Kidney (tissue), 14 donors: ENCODE measurements around the gene NKTR. TPM values are rescaled to one million over a fixed set of nuclear protein-coding genes. Genes with fewer than 3 reads are reported as not detected.

ENCODE experiments used
- DNase-seq, 5 donors: peaks; one replicate each; pipeline ENCODE4 v3.0.0-alpha.2; 2013 to 2020
- FAIRE-seq: peaks from 2 replicates; lab custom pipeline; 2012; peaks lifted over from hg19 to GRCh38; lab: Jason Lieb, UNC
- H3K27ac ChIP-seq, 2 donors: one replicate each; pipeline ENCODE4 v1.7.0; 2013; ENCODE audit warnings: low read depth in 2 of 2, low read length in 2 of 2, inconsistent platforms in 1 of 2
- H3K27me3 ChIP-seq: one replicate; pipeline ENCODE4 v1.7.1; 2013; ENCODE audit warnings: low read length, inconsistent platforms; ENCODE audit not compliant: control insufficient read depth, insufficient read depth
- H3K36me3 ChIP-seq, 3 donors: one replicate each; pipeline versions ENCODE4 v1.7.0 to v1.7.1; 2013; ENCODE audit warnings: low read length in 3 of 3, control low read depth in 1 of 3, inconsistent platforms in 1 of 3; ENCODE audit not compliant: insufficient read depth in 3 of 3, control insufficient read depth in 2 of 3
- H3K4me1 ChIP-seq, 3 donors: one replicate each; pipeline versions ENCODE4 v1.7.0 to v1.7.1; 2013; ENCODE audit warnings: low read length in 3 of 3, inconsistent platforms in 1 of 3, low read depth in 1 of 3; ENCODE audit not compliant: control insufficient read depth in 2 of 3, insufficient read depth in 2 of 3
- H3K4me3 ChIP-seq, 3 donors: one replicate each; pipeline versions ENCODE4 v1.7.0 to v1.8.1; 2013; ENCODE audit warnings: low read length in 3 of 3, control low read depth in 1 of 3, inconsistent platforms in 1 of 3
- H3K9ac ChIP-seq, 3 donors: one replicate each; pipeline versions ENCODE4 v1.7.0 to v1.7.1; 2013; ENCODE audit warnings: low read length in 3 of 3, control low read depth in 1 of 3, inconsistent platforms in 1 of 3
- H3K9me3 ChIP-seq, 3 donors: one replicate each; pipeline versions ENCODE4 v1.7.0 to v1.7.1; 2013; ENCODE audit warnings: low read length in 3 of 3, control low read depth in 1 of 3, inconsistent platforms in 1 of 3; ENCODE audit not compliant: control insufficient read depth in 2 of 3, insufficient read depth in 1 of 3
- intact Hi-C: fragments of 100-400 bp; cut with DNase I; formaldehyde crosslinking; loops from one replicate; pipeline ENCODE4 v1.11.1; 2022
- polyA plus RNA-seq: library from polyadenylated mRNA; stranded (reverse); fragments of 350-450 nt; fragmentation: Illumina TruSeq; extraction: RNeasy Lipid Tissue Mini Kit (QIAGEN cat#74804); gene quantifications from one replicate; pipeline ENCODE4 v1.2.3, GENCODE V29; 2014; ENCODE audit warnings: low read depth, low replicate concordance; ENCODE audit not compliant: insufficient read depth
- total RNA-seq: library from RNA; stranded (reverse); fragmentation: NEBNext Ultra II Directional; extraction: Animal tissue kit (Norgen Biotek cat#: 25700); gene quantifications from one replicate; pipeline ENCODE4 v1.2.1, GENCODE V29; 2021
- TF ChIP-seq, protein P1 (sequence below): IDR thresholded peaks from 3 replicates; pipeline ENCODE4 v1.5.1; 2012; ENCODE audit warnings: mild to moderate bottlenecking, moderate library complexity, borderline replicate concordance; ENCODE audit not compliant: insufficient read depth; ENCODE audit errors: extremely low read depth
- donor health status: control.
- donor health status: control.
- donor health status: control.
- donor health status: control.
- donor health status: control.
- donor health status: DM: yes; HTN: yes; CAD: no.
- donor health status: Normal renal cell carcinoma (clear cell type).

The NKTR gene
- total and polyA plus RNA-seq, 2 donors from 2014 or later, result 9.2 to 81.1 TPM

- peaks cover 0 to 8% (median 0%) of the 10 kb centered on the region in 3 donors for H3K4me1 ChIP-seq
- intact Hi-C loops, result no loop called here
- TF ChIP-seq, protein P1, sequence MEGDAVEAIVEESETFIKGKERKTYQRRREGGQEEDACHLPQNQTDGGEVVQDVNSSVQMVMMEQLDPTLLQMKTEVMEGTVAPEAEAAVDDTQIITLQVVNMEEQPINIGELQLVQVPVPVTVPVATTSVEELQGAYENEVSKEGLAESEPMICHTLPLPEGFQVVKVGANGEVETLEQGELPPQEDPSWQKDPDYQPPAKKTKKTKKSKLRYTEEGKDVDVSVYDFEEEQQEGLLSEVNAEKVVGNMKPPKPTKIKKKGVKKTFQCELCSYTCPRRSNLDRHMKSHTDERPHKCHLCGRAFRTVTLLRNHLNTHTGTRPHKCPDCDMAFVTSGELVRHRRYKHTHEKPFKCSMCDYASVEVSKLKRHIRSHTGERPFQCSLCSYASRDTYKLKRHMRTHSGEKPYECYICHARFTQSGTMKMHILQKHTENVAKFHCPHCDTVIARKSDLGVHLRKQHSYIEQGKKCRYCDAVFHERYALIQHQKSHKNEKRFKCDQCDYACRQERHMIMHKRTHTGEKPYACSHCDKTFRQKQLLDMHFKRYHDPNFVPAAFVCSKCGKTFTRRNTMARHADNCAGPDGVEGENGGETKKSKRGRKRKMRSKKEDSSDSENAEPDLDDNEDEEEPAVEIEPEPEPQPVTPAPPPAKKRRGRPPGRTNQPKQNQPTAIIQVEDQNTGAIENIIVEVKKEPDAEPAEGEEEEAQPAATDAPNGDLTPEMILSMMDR, result no peak
- peak overlapping the region; percentile 61 to 79 (median 63) for H3K9ac ChIP-seq
- H3K27me3 ChIP-seq, result no peaks in the 10 kb centered on the region
- H3K36me3 ChIP-seq, result peaks cover 0 to 2% (median 0%) of the 10 kb centered on the region in 3 donors
- H3K27ac ChIP-seq, result peak overlapping the region; percentile 85 to 88
- DNase-seq, result no peak
- no peak for FAIRE-seq
- no peaks in the 10 kb centered on the region for H3K9me3 ChIP-seq
- H3K4me3 ChIP-seq, result peak overlapping the region; percentile 80 to 87 (median 87)
Observed at GRCh38 chr3:42582474-42583070, 17.9 kb upstream of the NKTR start.

DNA sequence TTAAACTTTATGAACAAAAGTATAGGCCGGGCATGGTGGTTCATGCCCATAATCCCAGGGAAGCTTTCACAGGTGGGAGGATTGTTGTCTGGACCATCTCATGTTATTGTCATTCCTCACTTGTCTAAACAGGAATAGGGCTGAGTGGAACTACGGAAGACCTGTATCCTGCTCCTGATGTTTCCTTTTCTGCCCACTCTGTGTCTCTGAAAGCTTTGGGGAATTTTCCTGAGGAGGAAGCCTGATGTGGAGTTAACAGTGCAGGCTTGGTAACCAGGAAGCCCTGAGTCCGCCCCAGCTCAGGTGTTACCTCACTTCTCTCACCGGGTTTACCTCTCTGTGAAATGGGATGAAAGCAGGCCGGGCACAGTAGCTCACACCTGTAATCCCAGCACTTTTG, 11.9 kb upstream of the NKTR start:
- Histone ChIP-seq H3K27ac (no peak overlapping the region), H3K27me3 (no peaks in the 10 kb centered on the region), H3K36me3 (no peaks in the 10 kb centered on the region), H3K9me3 (no peaks in the 10 kb centered on the region), H3K9ac (no peak overlapping the region), H3K4me3 (no peak overlapping the region), H3K4me1 (peaks cover 2 to 6% (median 5%) of the 10 kb centered on the region in 3 donors)
- TF ChIP-seq, protein P1, result no peak
- intact Hi-C loops, result no loop called here
- no peak for DNase-seq
- no peak for FAIRE-seq

DNA sequence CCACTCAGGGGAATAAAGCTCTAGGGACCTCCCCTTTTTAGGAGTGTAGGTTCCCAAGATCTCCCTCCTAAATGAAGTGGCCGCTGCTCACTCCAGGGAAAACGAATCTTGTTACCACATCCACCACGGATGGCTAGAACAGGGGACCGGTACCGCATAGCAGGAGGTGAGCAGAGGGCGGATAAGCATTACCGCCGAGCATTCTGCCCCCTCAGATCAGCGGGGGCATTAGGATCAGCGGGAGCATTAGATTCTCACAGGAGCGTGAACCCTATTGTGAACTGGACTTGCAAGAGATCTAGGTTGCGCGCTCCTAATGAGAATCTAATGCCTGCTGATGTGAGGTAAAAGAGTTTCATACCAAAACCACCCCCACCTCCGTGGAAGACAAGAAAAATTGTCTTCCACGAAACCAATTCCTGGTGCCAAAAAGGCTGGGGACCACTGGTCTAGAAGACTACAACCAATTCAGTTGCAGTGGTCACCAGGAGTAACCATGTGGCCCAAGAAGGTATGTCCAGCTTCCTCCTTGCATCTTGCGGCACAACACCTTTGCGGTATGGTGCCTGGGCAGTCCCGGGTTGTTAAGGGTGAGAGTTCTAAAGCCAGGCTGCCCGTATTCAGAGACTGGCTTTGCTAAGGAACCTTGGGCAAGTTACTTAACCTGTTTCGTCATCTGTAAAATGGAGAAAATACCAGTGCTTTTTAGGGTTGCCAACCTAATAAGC, 10.9 kb upstream of the NKTR start:
- no peak for FAIRE-seq
- peak overlapping the region in 2 of 3 donors; percentile 67 to 69 for H3K4me3 ChIP-seq

More for the DNA sequence above, 10.9 kb upstream of the NKTR start:
- peak overlapping the region in 2 of 3 donors; percentile 61 to 78 for H3K9ac ChIP-seq
- H3K9me3 ChIP-seq, result no peaks in the 10 kb centered on the region
- DNase-seq, result peak in 2 of 5 donors; percentile 49 to 54
- TF ChIP-seq, protein P1, result no peak
- intact Hi-C loops, result no loop called here
- peak overlapping the region in 1 of 2 donors; percentile 16 for H3K27ac ChIP-seq
- no peaks in the 10 kb centered on the region for H3K36me3 ChIP-seq
- H3K4me1 ChIP-seq, result peaks cover 2 to 6% (median 5%) of the 10 kb centered on the region in 3 donors
- H3K27me3 ChIP-seq, result no peaks in the 10 kb centered on the region
